ENCODE data around the gene CNTN1. TPM values are rescaled to one million over a fixed set of nuclear protein-coding genes. Genes with fewer than 3 reads are reported as not detected.

Gene CNTN1
- total RNA-seq, 4 donors from 2014 or later = 64.1 to 193 (median 92.4) TPM

- H3K36me3 ChIP-seq = peaks cover 0 to 3% of the 10 kb centered on the region in 2 donors
- peaks cover 0 to 23% (median 4%) of the 10 kb centered on the region in 3 donors for H3K4me1 ChIP-seq
- H3K4me3 ChIP-seq = no peak overlapping the region
- H3K27me3 ChIP-seq = no peaks in the 10 kb centered on the region
- ATAC-seq = no peak
- 100% methylated on average over 1 of the region's 1 CpG for WGBS, 2 donors (ENCODE audit: low coverage in 1 of 2)
- no peak overlapping the region for H3K27ac ChIP-seq
- TF ChIP-seq CTCF (IDR thresholded peaks at IDR 0.05) = peak in 2 of 4 experiments; percentile 14 to 30
- no peak for TF ChIP-seq POLR2A (IDR thresholded peaks at IDR 0.05)
- no peaks in the 10 kb centered on the region for H3K9me3 ChIP-seq
Observed at GRCh38 chr12:41011939-41012338, 319.7 kb downstream of the CNTN1 start.

GRCh38 chr12:41013881-41014642 is 321.8 kb downstream of the CNTN1 start:
- WGBS, 2 donors (ENCODE audit: low coverage in 1 of 2) = 91 to 92% methylated on average over 1 of the region's 1 CpG
- H3K27ac ChIP-seq = no peak overlapping the region
- H3K27me3 ChIP-seq = no peaks in the 10 kb centered on the region
- no peak for ATAC-seq
- no peaks in the 10 kb centered on the region for H3K9me3 ChIP-seq
- TF ChIP-seq EP300 (IDR thresholded peaks at IDR 0.05) = no peak
- no peak overlapping the region for H3K4me3 ChIP-seq
- peaks cover 0 to 23% (median 4%) of the 10 kb centered on the region in 3 donors for H3K4me1 ChIP-seq
- peaks cover 0 to 3% of the 10 kb centered on the region in 2 donors for H3K36me3 ChIP-seq

GRCh38 chr12:41014643-41015020 is 322.4 kb downstream of the CNTN1 start:
- Histone ChIP-seq H3K27me3 (no peaks in the 10 kb centered on the region), H3K27ac (no peak overlapping the region), H3K4me3 (no peak overlapping the region), H3K9me3 (no peaks in the 10 kb centered on the region), H3K36me3 (peaks cover 0 to 3% of the 10 kb centered on the region in 2 donors), H3K4me1 (peaks cover 0 to 23% (median 4%) of the 10 kb centered on the region in 3 donors)
- TF ChIP-seq CTCF (IDR thresholded peaks at IDR 0.05) (no peak), EP300 (IDR thresholded peaks at IDR 0.05) (no peak), POLR2A (IDR thresholded peaks at IDR 0.05) (no peak), POLR2AphosphoS5 (IDR thresholded peaks at IDR 0.05) (no peak)
- ATAC-seq = no peak
- 47 to 50% methylated on average over 1 of the region's 1 CpG for WGBS, 2 donors (ENCODE audit: low coverage in 1 of 2)

- Histone ChIP-seq H3K4me1 (peaks cover 0 to 20% (median 4%) of the 10 kb centered on the region in 3 donors), H3K27me3 (no peaks in the 10 kb centered on the region), H3K36me3 (peaks cover 0 to 3% of the 10 kb centered on the region in 2 donors), H3K4me3 (no peak overlapping the region), H3K27ac (no peak overlapping the region), H3K9me3 (no peaks in the 10 kb centered on the region)
- no peak for TF ChIP-seq CTCF (IDR thresholded peaks at IDR 0.05)
- TF ChIP-seq POLR2A (IDR thresholded peaks at IDR 0.05) = no peak
- TF ChIP-seq POLR2AphosphoS5 (IDR thresholded peaks at IDR 0.05) = no peak
- no peak for ATAC-seq
- 95% methylated on average over 1 to 5 of the region's 5 CpGs for WGBS, 2 donors (ENCODE audit: low coverage in 1 of 2)
Observed at GRCh38 chr12:41018010-41018409, 325.8 kb downstream of the CNTN1 start.

GRCh38 chr12:41019461-41019860 is 327.2 kb downstream of the CNTN1 start:
- no peak overlapping the region for H3K4me3 ChIP-seq
- H3K27me3 ChIP-seq = no peaks in the 10 kb centered on the region
- H3K4me1 ChIP-seq = peaks cover 0 to 5% (median 0%) of the 10 kb centered on the region in 3 donors
- no peaks in the 10 kb centered on the region for H3K9me3 ChIP-seq
- H3K27ac ChIP-seq = no peak overlapping the region
- ATAC-seq = no peak
- peaks cover 0 to 3% of the 10 kb centered on the region in 2 donors for H3K36me3 ChIP-seq
- TF ChIP-seq POLR2A (IDR thresholded peaks at IDR 0.05) (no peak), CTCF (IDR thresholded peaks at IDR 0.05) (no peak), EP300 (IDR thresholded peaks at IDR 0.05) (no peak), POLR2AphosphoS5 (IDR thresholded peaks at IDR 0.05) (no peak)
